GM23338 (cell line): Measurements from ENCODE around the gene STK17A. TPM values are rescaled to one million over a fixed set of nuclear protein-coding genes. Genes with fewer than 3 reads are reported as not detected.

ENCODE experiments used
- ATAC-seq: fragments of 200-7000 bp; cut with Tn5 transposase; 3 replicates; pipeline ENCODE4 v1.9.1; 2020
- DNase-seq: peaks from one replicate; pipeline ENCODE4 v3.0.0-alpha.2; 2015; ENCODE audit warnings: low spot score
- H2AFZ ChIP-seq: fragments of 200-600 bp; sonication (generic); 2 replicates; pipeline ENCODE4 v1.8.0; 2016; ENCODE audit warnings: antibody characterized with exemption, mild to moderate bottlenecking, moderate library complexity
- H3F3A ChIP-seq: fragments of 200-600 bp; sonication (generic); replicated peaks from 2 replicates; pipeline ENCODE4 v1.8.0; 2017; ENCODE audit warnings: antibody characterized with exemption, mixed run types, low read depth
- H3K27ac ChIP-seq: fragments of 200-600 bp; sonication (generic); 2 replicates; pipeline ENCODE4 v1.6.1; 2016; ENCODE audit warnings: low read depth
- H3K27me3 ChIP-seq: fragments of 200-600 bp; sonication (generic); 2 replicates; pipeline ENCODE4 v1.8.0; 2016; ENCODE audit warnings: mild to moderate bottlenecking, mixed run types, moderate library complexity; ENCODE audit not compliant: insufficient read depth
- H3K36me3 ChIP-seq: fragments of 200-600 bp; sonication (generic); 2 replicates; pipeline ENCODE4 v1.8.0; 2016; ENCODE audit warnings: mild to moderate bottlenecking; ENCODE audit not compliant: insufficient read depth
- H3K4me1 ChIP-seq: fragments of 200-600 bp; sonication (generic); 2 replicates; pipeline ENCODE4 v1.8.0; 2016; ENCODE audit warnings: mild to moderate bottlenecking, moderate library complexity; ENCODE audit not compliant: insufficient read depth
- H3K4me2 ChIP-seq: fragments of 200-600 bp; sonication (generic); 2 replicates; pipeline ENCODE4 v1.7.1; 2017; ENCODE audit warnings: mixed run types
- H3K4me3 ChIP-seq: fragments of 200-600 bp; sonication (generic); 2 replicates; pipeline ENCODE4 v1.6.1; 2016; ENCODE audit warnings: mixed run types
- H3K79me2 ChIP-seq: fragments of 200-600 bp; sonication (generic); replicated peaks from 2 replicates; pipeline ENCODE4 v1.8.0; 2017; ENCODE audit warnings: mild to moderate bottlenecking; ENCODE audit not compliant: insufficient read depth
- H3K9me2 ChIP-seq: fragments of 200-600 bp; sonication (generic); 2 replicates; pipeline ENCODE4 v1.8.0; 2017; ENCODE audit not compliant: insufficient read depth
- H4K20me1 ChIP-seq: fragments of 200-600 bp; sonication (generic); replicated peaks from 2 replicates; pipeline ENCODE4 v1.8.0; 2017; ENCODE audit warnings: mild to moderate bottlenecking; ENCODE audit not compliant: insufficient read depth
- H3K27ac Mint-ChIP-seq: 2 replicates; pipeline ENCODE4 v1.8.0; 2020; ENCODE audit warnings: inconsistent platforms, mild to moderate bottlenecking, moderate library complexity, mixed read lengths
- H3K27me3 Mint-ChIP-seq: 3 replicates; pipeline ENCODE4 v1.8.0; 2022; ENCODE audit warnings: low read depth, mild to moderate bottlenecking, moderate library complexity, mixed read lengths, inconsistent platforms; ENCODE audit not compliant: insufficient read depth, poor library complexity
- H3K36me3 Mint-ChIP-seq: 3 replicates; pipeline ENCODE4 v1.8.0; 2021; ENCODE audit warnings: low read depth, mild to moderate bottlenecking, inconsistent platforms, moderate library complexity, mixed read lengths
- H3K4me1 Mint-ChIP-seq: 3 replicates; pipeline ENCODE4 v1.8.0; 2020; ENCODE audit warnings: mild to moderate bottlenecking, inconsistent platforms, mixed read lengths
- H3K4me3 Mint-ChIP-seq: 3 replicates; pipeline ENCODE4 v1.8.0; 2021; ENCODE audit warnings: moderate library complexity, mild to moderate bottlenecking, inconsistent platforms, mixed read lengths
- H3K9me3 Mint-ChIP-seq: 3 replicates; pipeline ENCODE4 v1.8.0; 2020; ENCODE audit warnings: moderate library complexity, mild to moderate bottlenecking, inconsistent platforms, mixed read lengths
- CREB1 ChIP-seq: fragments of 250-450 bp; sonication (Bioruptor Pico); IDR thresholded peaks from 2 replicates; pipeline ENCODE4 v1.5.0; 2020; ENCODE audit warnings: low read depth, mild to moderate bottlenecking, moderate library complexity
- CTCF ChIP-seq, 2 experiments: fragments of 200-600 bp in 1 of 2; sonication (generic) in 1 of 2; conservative IDR thresholded peaks; 2 replicates each; pipeline versions ENCODE4 v1.5.1 to v1.6.1; 2016 to 2017; ENCODE audit warnings: antibody characterized with exemption in 2 of 2, low read depth in 2 of 2, mild to moderate bottlenecking in 2 of 2, moderate library complexity in 1 of 2
- EZH2 ChIP-seq: fragments of 200-600 bp; sonication (generic); IDR thresholded peaks from one replicate; pipeline ENCODE4 v1.8.0; 2017; ENCODE audit warnings: antibody characterized with exemption, mild to moderate bottlenecking, low read depth; ENCODE audit not compliant: unreplicated experiment
- JUNB ChIP-seq: IDR thresholded peaks from one replicate; pipeline ENCODE4 v1.6.1; 2016; ENCODE audit warnings: antibody characterized with exemption; ENCODE audit not compliant: unreplicated experiment
- NANOG ChIP-seq: IDR thresholded peaks from 2 replicates; pipeline ENCODE4 v1.6.1; 2016; ENCODE audit warnings: antibody characterized with exemption, borderline replicate concordance
- STAT1 ChIP-seq: IDR thresholded peaks from one replicate; pipeline ENCODE4 v1.6.1; 2016; ENCODE audit warnings: antibody characterized with exemption; ENCODE audit not compliant: unreplicated experiment
- ZNF114 ChIP-seq: fragments of 250-450 bp; sonication (Bioruptor Pico); IDR thresholded peaks from 2 replicates; pipeline ENCODE4 v1.5.0; 2020; ENCODE audit warnings: mild to moderate bottlenecking, moderate library complexity
- ZNF331 ChIP-seq: fragments of 250-450 bp; sonication (Bioruptor Pico); IDR thresholded peaks from 2 replicates; pipeline ENCODE4 v1.5.0; 2020; ENCODE audit warnings: low read depth, mild to moderate bottlenecking, moderate library complexity
- polyA plus RNA-seq: library from polyadenylated mRNA; unstranded; fragments of >200 nt; fragmentation: Nextera tagmentation; extraction: Ambion mirVana; gene quantifications from 2 replicates; pipeline ENCODE4 v1.2.1, GENCODE V29; 2016
- total RNA-seq: library from RNA; depleted of rRNA; stranded (reverse); fragments of >200 nt; shearing (Covaris generic); gene quantifications from 2 replicates; pipeline ENCODE4 v1.2.3, GENCODE V29; 2014

The STK17A gene
- total and polyA plus RNA-seq, 2 experiments from 2014 or later = 21.2 to 21.8 TPM

GRCh38 chr7:43589728-43590127 lies 6.8 kb downstream of the STK17A start:
- no peak for TF ChIP-seq STAT1
- no peak for TF ChIP-seq CTCF (conservative IDR thresholded peaks at IDR 0.05; ENCODE audit: low read depth in 2 of 2)
- no peak for TF ChIP-seq NANOG
- TF ChIP-seq JUNB = no peak
- no peak for TF ChIP-seq ZNF331 (CRISPR knock-in tag)
- TF ChIP-seq ZNF114 (CRISPR knock-in tag) = no peak
- TF ChIP-seq EZH2 = no peak
- Histone ChIP-seq H3K36me3 (no peaks in the 10 kb centered on the region), H3K79me2 (peaks cover 95% of the 10 kb centered on the region), H3K27ac (no peak overlapping the region), H3K4me3 (no peak overlapping the region), H2AFZ (no peak overlapping the region), H3K9me2 (no peaks in the 10 kb centered on the region), H3K4me1 (peaks cover 5% of the 10 kb centered on the region), H3K4me2 (no peak overlapping the region), H4K20me1 (no peaks in the 10 kb centered on the region; the same call in 1 of the 2 replicates), H3F3A (no peaks in the 10 kb centered on the region), H3K27me3 (no peaks in the 10 kb centered on the region)
- Mint-ChIP-seq H3K9me3 (no peaks in the 10 kb centered on the region), H3K4me3 (no peak overlapping the region), H3K27ac (no peak overlapping the region), H3K36me3 (no peaks in the 10 kb centered on the region), H3K27me3 (no peaks in the 10 kb centered on the region), H3K4me1 (peaks cover 16% of the 10 kb centered on the region)
- DNase-seq (no peak), ATAC-seq (no peak)

GRCh38 chr7:43590862-43591557 lies 8.1 kb downstream of the STK17A start:
- Mint-ChIP-seq H3K27ac (no peak overlapping the region; the same call in 1 of the 2 replicates), H3K27me3 (no peaks in the 10 kb centered on the region), H3K36me3 (no peaks in the 10 kb centered on the region), H3K4me3 (no peak overlapping the region), H3K4me1 (peaks cover 7% of the 10 kb centered on the region; the same call in 2 of the 3 replicates), H3K9me3 (no peaks in the 10 kb centered on the region)
- peaks cover 97% of the 10 kb centered on the region for H3K79me2 ChIP-seq
- no peaks in the 10 kb centered on the region; the same call in 1 of the 2 replicates for H4K20me1 ChIP-seq
- H3K36me3 ChIP-seq = no peaks in the 10 kb centered on the region
- DNase-seq (no peak), ATAC-seq (no peak)
- no peaks in the 10 kb centered on the region for H3F3A ChIP-seq
- no peak overlapping the region for H3K4me3 ChIP-seq
- H3K4me1 ChIP-seq = peaks cover 5% of the 10 kb centered on the region; the same call in 1 of the 2 replicates
- H3K27me3 ChIP-seq = no peaks in the 10 kb centered on the region
- no peak overlapping the region for H3K27ac ChIP-seq
- no peak overlapping the region for H2AFZ ChIP-seq
- no peak for TF ChIP-seq CREB1
- no peak for TF ChIP-seq JUNB
- no peaks in the 10 kb centered on the region for H3K9me2 ChIP-seq
- H3K4me2 ChIP-seq = no peak overlapping the region
